ENCODE results near the gene ARHGAP15. TPM values are rescaled to one million over a fixed set of nuclear protein-coding genes. Genes with fewer than 3 reads are reported as not detected.

Gene ARHGAP15
- total and polyA plus RNA-seq, 4 donors, result 3.8 to 17.9 (median 13.2) TPM

DNA sequence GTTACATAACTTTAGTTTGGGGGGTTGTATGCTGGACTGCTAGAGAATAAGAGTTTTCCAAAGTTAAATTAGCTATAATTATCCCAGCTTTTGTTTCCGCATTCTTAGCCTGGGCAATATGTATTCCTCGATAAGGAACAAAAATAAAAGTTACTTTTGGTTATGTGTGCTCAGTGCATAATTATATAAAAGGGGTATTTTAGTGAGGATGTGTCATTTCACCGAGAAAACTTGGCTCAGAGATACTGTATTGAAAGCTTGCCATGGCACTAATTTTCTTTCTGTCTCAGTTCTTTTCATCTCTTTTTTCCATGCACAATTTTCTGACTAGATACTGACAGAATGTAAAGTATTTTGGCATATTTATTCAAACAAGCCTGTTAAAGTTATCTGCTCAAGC lies 28.2 kb downstream of the ARHGAP15 start:
- H3K9me3 ChIP-seq (ENCODE audit: control insufficient read depth in 4 of 4, low read length in 3 of 4), result no peaks in the 10 kb centered on the region
- H3K27ac ChIP-seq (ENCODE audit: low read depth in 1 of 2, low read length in 2 of 2), result no peak overlapping the region
- peaks cover 0 to 9% (median 0%) of the 10 kb centered on the region in 4 donors for H3K4me1 ChIP-seq (ENCODE audit: control insufficient read depth in 4 of 4, insufficient read depth in 4 of 4, low read length in 3 of 4)
- no peak for DNase-seq (ENCODE audit: low spot score)
- no peak overlapping the region for H3K4me3 ChIP-seq (ENCODE audit: low read depth in 1 of 3, low read length in 3 of 3)
- no peaks in the 10 kb centered on the region for H3K36me3 ChIP-seq (ENCODE audit: control insufficient read depth in 4 of 4, insufficient read depth in 3 of 4, low read depth in 1 of 4, low read length in 3 of 4)
- no peak overlapping the region for H3K9ac ChIP-seq (ENCODE audit: low read depth in 1 of 2, low read length in 2 of 2)
- 82% methylated on average over 3 of the region's 3 CpGs for WGBS
- H3K27me3 ChIP-seq (ENCODE audit: control insufficient read depth in 4 of 4, insufficient read depth in 4 of 4, low read length in 3 of 4), result peaks cover 0 to 3% (median 0%) of the 10 kb centered on the region in 4 donors
- TF ChIP-seq YY1 (IDR thresholded peaks at IDR 0.05), result no peak
- no peak for TF ChIP-seq HNF4A (conservative IDR thresholded peaks at IDR 0.05)
- no peak for TF ChIP-seq JUND (IDR thresholded peaks at IDR 0.05)
- no peak for TF ChIP-seq RXRA (IDR thresholded peaks at IDR 0.05)
- TF ChIP-seq FOXA2 (IDR thresholded peaks at IDR 0.05), result no peak
- no peak for TF ChIP-seq RAD21 (IDR thresholded peaks at IDR 0.05)
- TF ChIP-seq, protein P1, sequence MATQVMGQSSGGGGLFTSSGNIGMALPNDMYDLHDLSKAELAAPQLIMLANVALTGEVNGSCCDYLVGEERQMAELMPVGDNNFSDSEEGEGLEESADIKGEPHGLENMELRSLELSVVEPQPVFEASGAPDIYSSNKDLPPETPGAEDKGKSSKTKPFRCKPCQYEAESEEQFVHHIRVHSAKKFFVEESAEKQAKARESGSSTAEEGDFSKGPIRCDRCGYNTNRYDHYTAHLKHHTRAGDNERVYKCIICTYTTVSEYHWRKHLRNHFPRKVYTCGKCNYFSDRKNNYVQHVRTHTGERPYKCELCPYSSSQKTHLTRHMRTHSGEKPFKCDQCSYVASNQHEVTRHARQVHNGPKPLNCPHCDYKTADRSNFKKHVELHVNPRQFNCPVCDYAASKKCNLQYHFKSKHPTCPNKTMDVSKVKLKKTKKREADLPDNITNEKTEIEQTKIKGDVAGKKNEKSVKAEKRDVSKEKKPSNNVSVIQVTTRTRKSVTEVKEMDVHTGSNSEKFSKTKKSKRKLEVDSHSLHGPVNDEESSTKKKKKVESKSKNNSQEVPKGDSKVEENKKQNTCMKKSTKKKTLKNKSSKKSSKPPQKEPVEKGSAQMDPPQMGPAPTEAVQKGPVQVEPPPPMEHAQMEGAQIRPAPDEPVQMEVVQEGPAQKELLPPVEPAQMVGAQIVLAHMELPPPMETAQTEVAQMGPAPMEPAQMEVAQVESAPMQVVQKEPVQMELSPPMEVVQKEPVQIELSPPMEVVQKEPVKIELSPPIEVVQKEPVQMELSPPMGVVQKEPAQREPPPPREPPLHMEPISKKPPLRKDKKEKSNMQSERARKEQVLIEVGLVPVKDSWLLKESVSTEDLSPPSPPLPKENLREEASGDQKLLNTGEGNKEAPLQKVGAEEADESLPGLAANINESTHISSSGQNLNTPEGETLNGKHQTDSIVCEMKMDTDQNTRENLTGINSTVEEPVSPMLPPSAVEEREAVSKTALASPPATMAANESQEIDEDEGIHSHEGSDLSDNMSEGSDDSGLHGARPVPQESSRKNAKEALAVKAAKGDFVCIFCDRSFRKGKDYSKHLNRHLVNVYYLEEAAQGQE (IDR thresholded peaks at IDR 0.05), result no peak
- TF ChIP-seq, protein P2, sequence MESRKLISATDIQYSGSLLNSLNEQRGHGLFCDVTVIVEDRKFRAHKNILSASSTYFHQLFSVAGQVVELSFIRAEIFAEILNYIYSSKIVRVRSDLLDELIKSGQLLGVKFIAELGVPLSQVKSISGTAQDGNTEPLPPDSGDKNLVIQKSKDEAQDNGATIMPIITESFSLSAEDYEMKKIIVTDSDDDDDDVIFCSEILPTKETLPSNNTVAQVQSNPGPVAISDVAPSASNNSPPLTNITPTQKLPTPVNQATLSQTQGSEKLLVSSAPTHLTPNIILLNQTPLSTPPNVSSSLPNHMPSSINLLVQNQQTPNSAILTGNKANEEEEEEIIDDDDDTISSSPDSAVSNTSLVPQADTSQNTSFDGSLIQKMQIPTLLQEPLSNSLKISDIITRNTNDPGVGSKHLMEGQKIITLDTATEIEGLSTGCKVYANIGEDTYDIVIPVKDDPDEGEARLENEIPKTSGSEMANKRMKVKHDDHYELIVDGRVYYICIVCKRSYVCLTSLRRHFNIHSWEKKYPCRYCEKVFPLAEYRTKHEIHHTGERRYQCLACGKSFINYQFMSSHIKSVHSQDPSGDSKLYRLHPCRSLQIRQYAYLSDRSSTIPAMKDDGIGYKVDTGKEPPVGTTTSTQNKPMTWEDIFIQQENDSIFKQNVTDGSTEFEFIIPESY (IDR thresholded peaks at IDR 0.05), result no peak
- no peak for TF ChIP-seq SP1 (IDR thresholded peaks at IDR 0.05)
- TF ChIP-seq, protein P3, sequence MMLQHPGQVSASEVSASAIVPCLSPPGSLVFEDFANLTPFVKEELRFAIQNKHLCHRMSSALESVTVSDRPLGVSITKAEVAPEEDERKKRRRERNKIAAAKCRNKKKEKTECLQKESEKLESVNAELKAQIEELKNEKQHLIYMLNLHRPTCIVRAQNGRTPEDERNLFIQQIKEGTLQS (IDR thresholded peaks at IDR 0.05), result no peak
- no peak for TF ChIP-seq HNF4G (IDR thresholded peaks at IDR 0.05)
- TF ChIP-seq TAF1 (conservative IDR thresholded peaks at IDR 0.05), result no peak
- TF ChIP-seq, protein P4, sequence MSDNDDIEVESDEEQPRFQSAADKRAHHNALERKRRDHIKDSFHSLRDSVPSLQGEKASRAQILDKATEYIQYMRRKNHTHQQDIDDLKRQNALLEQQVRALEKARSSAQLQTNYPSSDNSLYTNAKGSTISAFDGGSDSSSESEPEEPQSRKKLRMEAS (IDR thresholded peaks at IDR 0.05), result no peak
- no peak for TF ChIP-seq NR2F2 (IDR thresholded peaks at IDR 0.05)

DNA sequence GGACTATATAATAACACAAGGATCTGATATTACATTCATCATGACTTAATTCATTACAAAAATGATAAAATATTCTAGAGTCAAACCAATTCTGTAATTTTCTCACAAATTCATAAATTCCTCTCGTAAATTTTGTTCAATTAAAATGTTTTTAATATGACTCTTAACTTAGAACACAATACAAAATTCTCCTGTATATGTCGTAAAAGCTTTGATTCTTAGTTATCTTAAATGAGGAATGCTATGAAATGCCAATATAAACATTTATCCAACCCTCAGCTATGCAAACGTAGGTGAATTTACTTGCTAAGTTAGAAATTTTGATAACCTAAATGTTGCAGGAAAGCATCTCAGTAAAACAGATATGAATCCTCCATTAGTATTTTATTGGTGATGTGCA lies 28.9 kb downstream of the ARHGAP15 start:
- no peak overlapping the region for H3K27ac ChIP-seq (ENCODE audit: low read depth in 1 of 2, low read length in 2 of 2)
- TF ChIP-seq YY1 (IDR thresholded peaks at IDR 0.05) (no peak), RAD21 (IDR thresholded peaks at IDR 0.05) (no peak), JUND (IDR thresholded peaks at IDR 0.05) (no peak), EGR1 (IDR thresholded peaks at IDR 0.05; ENCODE audit: low read depth in 2 of 2) (no peak), GABPA (IDR thresholded peaks at IDR 0.05 in 1 of 2, conservative IDR thresholded peaks at IDR 0.05 in 1 of 2) (no peak), FOXA1 (IDR thresholded peaks at IDR 0.05) (no peak), RXRA (IDR thresholded peaks at IDR 0.05) (no peak), NR2F2 (IDR thresholded peaks at IDR 0.05) (no peak), TAF1 (conservative IDR thresholded peaks at IDR 0.05) (no peak), SP1 (IDR thresholded peaks at IDR 0.05) (no peak), HNF4G (IDR thresholded peaks at IDR 0.05) (no peak), HNF4A (conservative IDR thresholded peaks at IDR 0.05) (no peak), FOXA2 (IDR thresholded peaks at IDR 0.05) (no peak)
- TF ChIP-seq, protein P3 (IDR thresholded peaks at IDR 0.05), result no peak
- TF ChIP-seq, protein P5, sequence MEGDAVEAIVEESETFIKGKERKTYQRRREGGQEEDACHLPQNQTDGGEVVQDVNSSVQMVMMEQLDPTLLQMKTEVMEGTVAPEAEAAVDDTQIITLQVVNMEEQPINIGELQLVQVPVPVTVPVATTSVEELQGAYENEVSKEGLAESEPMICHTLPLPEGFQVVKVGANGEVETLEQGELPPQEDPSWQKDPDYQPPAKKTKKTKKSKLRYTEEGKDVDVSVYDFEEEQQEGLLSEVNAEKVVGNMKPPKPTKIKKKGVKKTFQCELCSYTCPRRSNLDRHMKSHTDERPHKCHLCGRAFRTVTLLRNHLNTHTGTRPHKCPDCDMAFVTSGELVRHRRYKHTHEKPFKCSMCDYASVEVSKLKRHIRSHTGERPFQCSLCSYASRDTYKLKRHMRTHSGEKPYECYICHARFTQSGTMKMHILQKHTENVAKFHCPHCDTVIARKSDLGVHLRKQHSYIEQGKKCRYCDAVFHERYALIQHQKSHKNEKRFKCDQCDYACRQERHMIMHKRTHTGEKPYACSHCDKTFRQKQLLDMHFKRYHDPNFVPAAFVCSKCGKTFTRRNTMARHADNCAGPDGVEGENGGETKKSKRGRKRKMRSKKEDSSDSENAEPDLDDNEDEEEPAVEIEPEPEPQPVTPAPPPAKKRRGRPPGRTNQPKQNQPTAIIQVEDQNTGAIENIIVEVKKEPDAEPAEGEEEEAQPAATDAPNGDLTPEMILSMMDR (IDR thresholded peaks at IDR 0.05; ENCODE audit: low read depth, low read length, missing input control), result no peak
- TF ChIP-seq, protein P4 (IDR thresholded peaks at IDR 0.05), result no peak
- TF ChIP-seq, protein P2 (IDR thresholded peaks at IDR 0.05), result no peak

More for the DNA sequence above, 28.9 kb downstream of the ARHGAP15 start:
- Histone ChIP-seq H3K4me3 (ENCODE audit: low read depth in 1 of 3, low read length in 3 of 3) (no peak overlapping the region), H3K9ac (ENCODE audit: low read depth in 1 of 2, low read length in 2 of 2) (no peak overlapping the region), H3K4me1 (ENCODE audit: control insufficient read depth in 4 of 4, insufficient read depth in 4 of 4, low read length in 3 of 4) (peaks cover 0 to 6% (median 0%) of the 10 kb centered on the region in 4 donors), H3K9me3 (ENCODE audit: control insufficient read depth in 4 of 4, low read length in 3 of 4) (no peaks in the 10 kb centered on the region), H3K36me3 (ENCODE audit: control insufficient read depth in 4 of 4, insufficient read depth in 3 of 4, low read depth in 1 of 4, low read length in 3 of 4) (no peaks in the 10 kb centered on the region), H3K27me3 (ENCODE audit: control insufficient read depth in 4 of 4, insufficient read depth in 4 of 4, low read length in 3 of 4) (peaks cover 0 to 3% (median 0%) of the 10 kb centered on the region in 4 donors)
- WGBS, result 53% methylated on average over 3 of the region's 3 CpGs
- no peak for DNase-seq (ENCODE audit: low spot score)

All from liver (tissue), 9 donors.